ENCODE measurements around the gene BPNT1.
"Not testable (repeated sequence)": the region's sequence is repeated elsewhere in the genome, so short reads cannot be mapped to it uniquely, and the experiment has no call there.

The BPNT1 gene

GRCh38 chr1:220045356-220046051, 44.1 kb downstream of the BPNT1 start:
- peak overlapping the region; percentile 99 for H3K4me3 ChIP-seq (replicated peaks; ENCODE audit: low read depth, low read length)
- DNase-seq (ENCODE audit: low read depth) = no peak
- TF ChIP-seq, protein P1, sequence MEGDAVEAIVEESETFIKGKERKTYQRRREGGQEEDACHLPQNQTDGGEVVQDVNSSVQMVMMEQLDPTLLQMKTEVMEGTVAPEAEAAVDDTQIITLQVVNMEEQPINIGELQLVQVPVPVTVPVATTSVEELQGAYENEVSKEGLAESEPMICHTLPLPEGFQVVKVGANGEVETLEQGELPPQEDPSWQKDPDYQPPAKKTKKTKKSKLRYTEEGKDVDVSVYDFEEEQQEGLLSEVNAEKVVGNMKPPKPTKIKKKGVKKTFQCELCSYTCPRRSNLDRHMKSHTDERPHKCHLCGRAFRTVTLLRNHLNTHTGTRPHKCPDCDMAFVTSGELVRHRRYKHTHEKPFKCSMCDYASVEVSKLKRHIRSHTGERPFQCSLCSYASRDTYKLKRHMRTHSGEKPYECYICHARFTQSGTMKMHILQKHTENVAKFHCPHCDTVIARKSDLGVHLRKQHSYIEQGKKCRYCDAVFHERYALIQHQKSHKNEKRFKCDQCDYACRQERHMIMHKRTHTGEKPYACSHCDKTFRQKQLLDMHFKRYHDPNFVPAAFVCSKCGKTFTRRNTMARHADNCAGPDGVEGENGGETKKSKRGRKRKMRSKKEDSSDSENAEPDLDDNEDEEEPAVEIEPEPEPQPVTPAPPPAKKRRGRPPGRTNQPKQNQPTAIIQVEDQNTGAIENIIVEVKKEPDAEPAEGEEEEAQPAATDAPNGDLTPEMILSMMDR (IDR thresholded peaks at IDR 0.05; ENCODE audit: low read length, missing control alignments) = no peak

- TF ChIP-seq, protein P1 (IDR thresholded peaks at IDR 0.05; ENCODE audit: low read length, missing control alignments) = no peak
- H3K4me3 ChIP-seq (replicated peaks; ENCODE audit: low read depth, low read length) = peak overlapping the region; percentile 99
- DNase-seq (ENCODE audit: low read depth) = no peak
Observed at GRCh38 chr1:220044678-220045355, 44.8 kb downstream of the BPNT1 start.

GRCh38 chr1:220043646-220044045, 45.9 kb downstream of the BPNT1 start:
- DNase-seq (ENCODE audit: low read depth) = no peak
- TF ChIP-seq, protein P1 (IDR thresholded peaks at IDR 0.05; ENCODE audit: low read length, missing control alignments) = no peak
- H3K4me3 ChIP-seq (replicated peaks; ENCODE audit: low read depth, low read length) = no peak overlapping the region

DNA sequence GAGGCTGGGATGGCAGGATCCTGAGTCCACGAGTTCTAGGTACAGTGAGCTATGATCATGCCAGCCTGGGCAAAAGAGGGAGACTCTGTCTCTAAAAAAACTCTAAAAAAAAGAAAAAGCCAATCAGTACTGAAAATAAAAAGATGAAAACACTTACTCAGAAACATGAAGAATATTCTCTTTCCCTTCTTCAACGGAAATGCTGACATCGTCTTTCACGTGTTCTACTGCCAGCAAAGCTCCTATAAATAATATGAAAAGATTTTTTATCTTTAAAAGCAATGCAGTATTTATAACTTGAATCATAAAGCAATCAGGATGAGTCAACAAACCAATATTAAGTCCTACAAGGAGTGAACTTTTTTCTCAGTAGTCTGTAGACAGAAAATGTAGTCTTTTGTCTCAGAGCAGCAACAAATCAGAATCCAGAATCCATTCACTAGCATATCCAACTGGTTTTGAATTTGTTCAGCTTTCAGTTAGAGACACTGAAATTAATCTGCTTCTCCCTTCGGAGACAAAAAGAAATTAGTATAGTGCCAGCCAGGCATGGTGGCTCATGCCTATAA, 49.5 kb downstream of the BPNT1 start:
- TF ChIP-seq, protein P1 (IDR thresholded peaks at IDR 0.05; ENCODE audit: low read length, missing control alignments) = no peak
- H3K4me3 ChIP-seq (replicated peaks; ENCODE audit: low read depth, low read length) = no peak overlapping the region
- no peak for DNase-seq (ENCODE audit: low read depth)

GRCh38 chr1:220038640-220039039, 50.9 kb downstream of the BPNT1 start:
- TF ChIP-seq, protein P1 (IDR thresholded peaks at IDR 0.05; ENCODE audit: low read length, missing control alignments) = no peak
- no peak overlapping the region for H3K4me3 ChIP-seq (replicated peaks; ENCODE audit: low read depth, low read length)
- DNase-seq (ENCODE audit: low read depth) = no peak

GRCh38 chr1:220037810-220038209, 51.8 kb downstream of the BPNT1 start:
- not testable (repeated sequence) for H3K4me3 ChIP-seq (replicated peaks; ENCODE audit: low read depth, low read length); DNase-seq (ENCODE audit: low read depth)

DNA sequence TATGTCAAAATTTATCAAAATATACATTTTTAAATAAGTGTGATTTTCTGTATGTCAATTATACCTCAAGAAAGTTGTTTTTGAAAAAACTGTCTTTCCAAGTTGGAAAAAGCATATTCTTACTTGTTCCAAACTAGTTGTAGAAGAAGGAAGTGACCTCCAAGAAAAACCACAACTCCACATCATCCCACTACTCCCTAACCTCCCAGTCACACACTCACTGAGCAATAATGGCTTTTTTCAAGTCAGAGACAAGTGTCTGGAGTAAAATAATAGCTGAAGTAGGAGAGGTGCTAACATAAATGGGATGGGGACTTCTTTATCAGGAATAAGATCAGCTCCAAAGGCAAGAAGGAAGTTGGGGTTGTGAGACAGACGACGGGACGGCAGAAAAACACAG, 56.7 kb downstream of the BPNT1 start:
- TF ChIP-seq, protein P1 (IDR thresholded peaks at IDR 0.05; ENCODE audit: low read length, missing control alignments) = no peak
- no peak for DNase-seq (ENCODE audit: low read depth)
- no peak overlapping the region for H3K4me3 ChIP-seq (replicated peaks; ENCODE audit: low read depth, low read length)
